ENCODE results near the gene IQSEC3.

IQSEC3 gene

DNA sequence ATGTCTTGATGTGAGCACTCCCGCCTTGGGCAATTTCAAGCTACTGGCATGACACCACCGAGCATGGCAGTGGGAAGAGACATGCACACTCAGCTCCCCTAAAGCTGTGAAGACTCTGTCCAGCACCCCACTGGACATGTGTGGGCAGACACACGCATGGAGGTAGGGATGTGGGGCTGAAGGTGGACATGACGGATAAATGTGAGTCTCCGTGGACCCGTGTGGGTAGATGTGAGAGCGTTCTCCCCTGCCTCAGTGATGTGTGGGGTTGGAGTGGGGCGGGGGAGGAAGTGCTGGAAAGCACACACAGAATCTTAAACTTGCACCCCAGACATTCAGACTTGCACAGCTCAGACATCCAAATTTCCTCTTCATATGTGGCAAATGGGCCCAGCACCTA lies 134.8 kb downstream of the IQSEC3 start:
- TF ChIP-seq, protein P1, sequence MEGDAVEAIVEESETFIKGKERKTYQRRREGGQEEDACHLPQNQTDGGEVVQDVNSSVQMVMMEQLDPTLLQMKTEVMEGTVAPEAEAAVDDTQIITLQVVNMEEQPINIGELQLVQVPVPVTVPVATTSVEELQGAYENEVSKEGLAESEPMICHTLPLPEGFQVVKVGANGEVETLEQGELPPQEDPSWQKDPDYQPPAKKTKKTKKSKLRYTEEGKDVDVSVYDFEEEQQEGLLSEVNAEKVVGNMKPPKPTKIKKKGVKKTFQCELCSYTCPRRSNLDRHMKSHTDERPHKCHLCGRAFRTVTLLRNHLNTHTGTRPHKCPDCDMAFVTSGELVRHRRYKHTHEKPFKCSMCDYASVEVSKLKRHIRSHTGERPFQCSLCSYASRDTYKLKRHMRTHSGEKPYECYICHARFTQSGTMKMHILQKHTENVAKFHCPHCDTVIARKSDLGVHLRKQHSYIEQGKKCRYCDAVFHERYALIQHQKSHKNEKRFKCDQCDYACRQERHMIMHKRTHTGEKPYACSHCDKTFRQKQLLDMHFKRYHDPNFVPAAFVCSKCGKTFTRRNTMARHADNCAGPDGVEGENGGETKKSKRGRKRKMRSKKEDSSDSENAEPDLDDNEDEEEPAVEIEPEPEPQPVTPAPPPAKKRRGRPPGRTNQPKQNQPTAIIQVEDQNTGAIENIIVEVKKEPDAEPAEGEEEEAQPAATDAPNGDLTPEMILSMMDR (IDR thresholded peaks at IDR 0.05) = no peak
- Histone ChIP-seq H3K4me3 (ENCODE audit: low read depth in 1 of 2, low read length in 1 of 2) (no peak overlapping the region), H3K9me3 (no peaks in the 10 kb centered on the region), H3K27ac (no peak overlapping the region), H3K4me1 (ENCODE audit: control insufficient read depth in 1 of 2, insufficient read depth in 1 of 2, low read depth in 1 of 2, low read length in 1 of 2) (no peaks in the 10 kb centered on the region), H3K27me3 (peaks cover 81% of the 10 kb centered on the region), H3K36me3 (no peaks in the 10 kb centered on the region)

DNA sequence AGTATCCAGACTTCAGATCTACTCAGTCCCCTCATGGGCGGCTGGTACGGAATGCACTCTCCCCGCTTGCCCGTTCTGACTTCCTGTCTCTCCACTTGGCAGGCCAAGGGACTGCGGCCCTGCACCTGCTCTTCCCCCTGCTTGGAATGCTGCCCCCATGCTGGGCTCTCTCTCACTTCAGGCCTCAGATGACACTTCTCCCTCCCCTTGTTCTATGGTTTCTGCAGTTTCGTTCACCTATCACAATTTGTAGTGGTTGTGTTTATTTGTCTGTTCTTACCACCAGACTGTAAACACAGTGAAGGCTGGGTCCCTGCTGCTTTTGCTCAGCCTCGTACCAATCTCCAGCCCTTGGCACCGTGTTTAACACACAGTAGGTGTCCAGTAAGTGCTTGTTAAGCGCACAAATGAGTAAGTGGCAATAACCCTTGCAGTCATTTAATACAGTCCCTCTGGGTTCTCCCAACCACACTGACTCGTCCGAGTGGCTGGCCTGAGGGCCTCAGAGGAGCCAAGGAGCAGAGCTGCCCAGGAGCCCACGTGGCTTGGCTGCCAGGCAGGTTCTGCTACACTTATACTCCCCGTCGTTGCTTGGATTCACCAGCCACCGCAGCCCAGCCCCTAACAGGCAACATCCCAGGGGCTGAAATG lies 135.6 kb downstream of the IQSEC3 start:
- Histone ChIP-seq H3K4me1 (ENCODE audit: control insufficient read depth in 1 of 2, insufficient read depth in 1 of 2, low read depth in 1 of 2, low read length in 1 of 2) (no peaks in the 10 kb centered on the region), H3K36me3 (no peaks in the 10 kb centered on the region), H3K27ac (no peak overlapping the region), H3K4me3 (ENCODE audit: low read depth in 1 of 2, low read length in 1 of 2) (no peak overlapping the region), H3K9me3 (no peaks in the 10 kb centered on the region), H3K27me3 (peaks cover 89% of the 10 kb centered on the region)
- TF ChIP-seq, protein P1 (IDR thresholded peaks at IDR 0.05) = no peak

DNA sequence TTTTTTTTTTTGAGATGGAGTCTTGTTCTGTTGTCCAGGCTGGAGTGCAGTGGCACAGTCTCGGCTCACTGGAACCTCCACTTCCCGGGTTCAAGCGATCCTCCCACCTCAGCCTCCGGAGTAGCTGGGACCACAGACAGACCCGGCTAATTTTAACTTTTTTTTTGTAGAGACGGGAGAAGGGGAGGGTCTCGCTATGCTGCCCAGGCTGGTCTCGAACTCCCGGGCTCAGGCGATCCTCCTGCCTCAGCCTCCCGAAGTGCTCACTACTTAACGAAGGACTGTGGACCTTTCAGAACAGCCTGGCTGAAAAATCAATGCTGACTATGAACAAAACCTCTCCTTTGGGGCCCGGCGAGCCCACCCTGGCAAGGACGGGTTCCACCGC lies 136.5 kb downstream of the IQSEC3 start:
- peaks cover 85% of the 10 kb centered on the region for H3K27me3 ChIP-seq
- TF ChIP-seq, protein P1 (IDR thresholded peaks at IDR 0.05) = no peak
- H3K9me3 ChIP-seq = no peaks in the 10 kb centered on the region
- no peak overlapping the region for H3K27ac ChIP-seq
- H3K36me3 ChIP-seq = no peaks in the 10 kb centered on the region
- no peaks in the 10 kb centered on the region for H3K4me1 ChIP-seq (ENCODE audit: control insufficient read depth in 1 of 2, insufficient read depth in 1 of 2, low read depth in 1 of 2, low read length in 1 of 2)
- no peak overlapping the region for H3K4me3 ChIP-seq (ENCODE audit: low read depth in 1 of 2, low read length in 1 of 2)

DNA sequence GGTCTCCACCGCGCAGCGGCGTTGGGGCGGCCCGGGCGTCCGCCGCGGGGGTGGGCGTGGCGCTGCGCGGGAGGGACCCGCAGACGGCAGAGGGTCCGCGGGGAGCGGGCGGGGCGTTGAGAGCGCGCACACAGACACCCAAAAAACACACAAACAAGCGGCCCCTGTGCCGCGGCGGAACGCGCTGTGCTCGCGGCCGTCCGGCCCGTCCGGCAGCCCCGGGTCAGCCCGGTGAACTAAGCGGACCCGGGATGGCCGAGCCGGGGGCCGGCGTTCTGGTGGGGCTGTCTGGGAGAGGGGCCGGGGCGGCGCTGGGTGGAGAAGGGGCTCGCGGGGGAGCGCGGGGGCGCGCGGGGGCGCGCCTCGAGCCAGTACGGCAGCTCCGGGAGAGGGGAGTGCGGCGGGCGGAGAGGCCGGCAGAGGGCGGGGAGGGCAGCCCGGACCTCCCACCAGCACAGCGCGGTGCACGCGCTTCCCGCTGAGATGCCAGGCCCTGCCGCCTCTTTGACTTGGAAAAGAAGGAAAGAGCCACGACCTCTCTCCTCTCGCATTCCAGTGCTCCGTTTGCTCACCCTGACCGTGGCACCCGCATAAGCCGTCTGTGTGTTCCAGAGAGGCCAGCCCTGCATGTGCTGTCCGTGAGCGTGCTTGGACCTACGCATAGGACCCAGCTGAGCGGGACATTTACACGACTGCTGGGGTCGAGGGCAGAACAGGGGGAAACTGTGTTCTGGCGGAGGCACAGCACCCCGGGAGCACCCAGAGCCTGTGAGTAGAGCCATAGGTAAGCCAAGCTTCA lies 137.1 kb downstream of the IQSEC3 start:
- no peaks in the 10 kb centered on the region for H3K4me1 ChIP-seq (ENCODE audit: control insufficient read depth in 1 of 2, insufficient read depth in 1 of 2, low read depth in 1 of 2, low read length in 1 of 2)
- peaks cover 80% of the 10 kb centered on the region for H3K27me3 ChIP-seq
- TF ChIP-seq, protein P1 (IDR thresholded peaks at IDR 0.05) = no peak
- no peaks in the 10 kb centered on the region for H3K9me3 ChIP-seq
- no peak overlapping the region for H3K4me3 ChIP-seq (ENCODE audit: low read depth in 1 of 2, low read length in 1 of 2)
- no peak overlapping the region for H3K27ac ChIP-seq
- no peaks in the 10 kb centered on the region for H3K36me3 ChIP-seq

DNA sequence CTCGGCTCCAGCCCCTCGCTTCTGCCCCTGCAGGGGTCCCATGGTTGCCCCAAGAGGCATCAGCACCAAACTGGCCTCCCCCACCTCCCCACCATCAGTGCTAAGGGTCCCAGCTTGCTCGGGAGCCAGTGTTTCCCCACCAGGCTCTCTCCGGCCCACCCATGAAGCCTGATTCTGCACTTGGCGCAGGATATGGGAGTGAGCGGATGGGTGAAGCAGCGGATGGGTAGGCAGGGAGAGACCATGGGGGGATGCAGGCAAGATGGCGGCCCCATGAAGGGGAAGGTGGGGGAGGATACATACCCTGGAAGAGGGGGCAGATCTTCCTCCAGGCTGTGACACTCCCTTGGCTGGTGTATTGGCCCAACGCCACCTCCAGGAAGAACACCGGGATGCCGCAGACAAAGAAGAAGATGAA lies 137.7 kb downstream of the IQSEC3 start:
- peaks cover 74% of the 10 kb centered on the region for H3K27me3 ChIP-seq
- H3K9me3 ChIP-seq = no peaks in the 10 kb centered on the region
- H3K4me1 ChIP-seq (ENCODE audit: control insufficient read depth in 1 of 2, insufficient read depth in 1 of 2, low read depth in 1 of 2, low read length in 1 of 2) = no peaks in the 10 kb centered on the region
- no peaks in the 10 kb centered on the region for H3K36me3 ChIP-seq
- H3K4me3 ChIP-seq (ENCODE audit: low read depth in 1 of 2, low read length in 1 of 2) = no peak overlapping the region
- H3K27ac ChIP-seq = no peak overlapping the region
- TF ChIP-seq, protein P1 (IDR thresholded peaks at IDR 0.05) = no peak
